ENCODE results near the gene C14orf119.
"Not testable (repeated sequence)": the region's sequence is repeated elsewhere in the genome, so short reads cannot be mapped to it uniquely, and the experiment has no call there.

Gene C14orf119

GRCh38 chr14:23089498-23090253 lies 5.6 kb upstream of the C14orf119 start:
- no peak for DNase-seq (ENCODE audit: low spot score)

- no peak for DNase-seq (ENCODE audit: low spot score)
Observed at GRCh38 chr14:23090254-23090636, 5.1 kb upstream of the C14orf119 start.

- no peak for DNase-seq (ENCODE audit: low spot score)
Observed at GRCh38 chr14:23091294-23092225, 3.7 kb upstream of the C14orf119 start.

GRCh38 chr14:23093104-23093503 lies 2.2 kb upstream of the C14orf119 start:
- no peak for DNase-seq (ENCODE audit: low spot score)

- no peak for DNase-seq (ENCODE audit: low spot score)
Observed at GRCh38 chr14:23093526-23093925, 1.8 kb upstream of the C14orf119 start.

- DNase-seq (ENCODE audit: low spot score) = no peak
Observed at GRCh38 chr14:23093991-23094665, 1.2 kb upstream of the C14orf119 start.

- peak; percentile 88 for DNase-seq (ENCODE audit: low spot score)
Observed at GRCh38 chr14:23094666-23095195, 574 bp upstream of the C14orf119 start, which contains the start of gene ACIN1. Gene ACIN1 (minus strand): TSS chr14:23095136. CDS start chr14:23095112, 24 bp downstream.

- DNase-seq (ENCODE audit: low spot score) = no peak
Observed at GRCh38 chr14:23097786-23098185, 2.5 kb downstream of the C14orf119 start.

- DNase-seq (ENCODE audit: low spot score) = no peak
Observed at GRCh38 chr14:23099212-23099861, 4.0 kb downstream of the C14orf119 start.

- no peak for DNase-seq (ENCODE audit: low spot score)
Observed at GRCh38 chr14:23101213-23101970, 6.1 kb downstream of the C14orf119 start.

- no peak for DNase-seq (ENCODE audit: low spot score)
Observed at GRCh38 chr14:23101986-23102625, 6.8 kb downstream of the C14orf119 start.

GRCh38 chr14:23102801-23103200 lies 7.5 kb downstream of the C14orf119 start:
- DNase-seq (ENCODE audit: low spot score) = no peak

- no peak for DNase-seq (ENCODE audit: low spot score)
Observed at GRCh38 chr14:23103581-23103980, 8.3 kb downstream of the C14orf119 start.

GRCh38 chr14:23104070-23104590 lies 8.8 kb downstream of the C14orf119 start:
- DNase-seq (ENCODE audit: low spot score) = no peak

GRCh38 chr14:23104591-23105347 lies 9.5 kb downstream of the C14orf119 start, which contains the start of gene CIROP:
Gene CIROP (minus strand): TSS chr14:23104989. CDS start chr14:23104920, 69 bp downstream.
- DNase-seq (ENCODE audit: low spot score) = no peak

- no peak for DNase-seq (ENCODE audit: low spot score)
Observed at GRCh38 chr14:23105348-23105824, 10.1 kb downstream of the C14orf119 start.

- DNase-seq (ENCODE audit: low spot score) = no peak
Observed at GRCh38 chr14:23106747-23107045, 11.4 kb downstream of the C14orf119 start.

GRCh38 chr14:23107620-23108019 lies 12.3 kb downstream of the C14orf119 start:
- not testable (repeated sequence) for DNase-seq (ENCODE audit: low spot score)

- not testable (repeated sequence) for DNase-seq (ENCODE audit: low spot score)
Observed at GRCh38 chr14:23108169-23108568, 12.9 kb downstream of the C14orf119 start.
